Motor neuron (in vitro differentiated cells): Measurements from ENCODE around the gene RIPK3. TPM values are rescaled to one million over a fixed set of nuclear protein-coding genes. Genes with fewer than 3 reads are reported as not detected.
"Not testable (repeated sequence)": the region's sequence is repeated elsewhere in the genome, so short reads cannot be mapped to it uniquely, and the experiment has no call there.

Experiments used
- ATAC-seq, 8 experiments: fragments of 200-7000 bp; cut with Tn5 transposase; replicated peaks in 6 of 8; 2 replicates each; pipeline ENCODE4 v1.8.0; 2021; ENCODE audit warnings: mild to moderate bottlenecking in 8 of 8, moderate library complexity in 8 of 8
- H3K27ac ChIP-seq, 2 donors: fragments of 250-450 bp; sonication (Bioruptor Pico); 2 replicates each; pipeline ENCODE4 v1.9.0; 2021; ENCODE audit warnings: antibody characterized with exemption in 2 of 2, mild to moderate bottlenecking in 2 of 2, moderate library complexity in 1 of 2
- H3K4me1 ChIP-seq, 2 donors: fragments of 250-450 bp; sonication (Bioruptor Pico); replicated peaks in 1 of 2; 2 replicates each; pipeline ENCODE4 v1.6.1; 2021; ENCODE audit warnings: antibody characterized with exemption in 2 of 2, mild to moderate bottlenecking in 2 of 2, moderate library complexity in 1 of 2
- H3K4me3 ChIP-seq, 5 donors: fragments of 250-450 bp; sonication (Bioruptor Pico); 2 replicates each; pipeline ENCODE4 v1.9.0; 2021; ENCODE audit warnings: antibody characterized with exemption in 5 of 5, mild to moderate bottlenecking in 5 of 5, moderate library complexity in 4 of 5
- WGBS, 10 experiments: fragments of 450-650 bp; shearing (Covaris generic); methylation state at CpG; one replicate each; pipeline ENCODE4 v1.0.0; 2022; 5-methylcytosine and 5-hydroxymethylcytosine counted together
- in situ Hi-C, 9 experiments: fragments of 400-800 bp; cut with MboI; loops; one replicate each; pipeline ENCODE4 v1.15.0; 2021; ENCODE audit warnings: low sequenced_read_pairs in 9 of 9, low pct_unique_long_range_greater_than_20kb in 2 of 9; ENCODE audit not compliant: unreplicated experiment in 9 of 9
- total RNA-seq, 8 experiments: library from RNA; unstranded; fragments of 300-600 nt; gene quantifications; 2 replicates each; pipeline versions ENCODE4 v1.2.3 to v1.2.4, GENCODE V29; 2022

RIPK3 gene
- 1 to 10 TPM in 3 of 8 experiments, under 1 TPM in 2, not detected in 3; 0.29 to 7.9 (median 1.3) TPM for total RNA-seq

DNA sequence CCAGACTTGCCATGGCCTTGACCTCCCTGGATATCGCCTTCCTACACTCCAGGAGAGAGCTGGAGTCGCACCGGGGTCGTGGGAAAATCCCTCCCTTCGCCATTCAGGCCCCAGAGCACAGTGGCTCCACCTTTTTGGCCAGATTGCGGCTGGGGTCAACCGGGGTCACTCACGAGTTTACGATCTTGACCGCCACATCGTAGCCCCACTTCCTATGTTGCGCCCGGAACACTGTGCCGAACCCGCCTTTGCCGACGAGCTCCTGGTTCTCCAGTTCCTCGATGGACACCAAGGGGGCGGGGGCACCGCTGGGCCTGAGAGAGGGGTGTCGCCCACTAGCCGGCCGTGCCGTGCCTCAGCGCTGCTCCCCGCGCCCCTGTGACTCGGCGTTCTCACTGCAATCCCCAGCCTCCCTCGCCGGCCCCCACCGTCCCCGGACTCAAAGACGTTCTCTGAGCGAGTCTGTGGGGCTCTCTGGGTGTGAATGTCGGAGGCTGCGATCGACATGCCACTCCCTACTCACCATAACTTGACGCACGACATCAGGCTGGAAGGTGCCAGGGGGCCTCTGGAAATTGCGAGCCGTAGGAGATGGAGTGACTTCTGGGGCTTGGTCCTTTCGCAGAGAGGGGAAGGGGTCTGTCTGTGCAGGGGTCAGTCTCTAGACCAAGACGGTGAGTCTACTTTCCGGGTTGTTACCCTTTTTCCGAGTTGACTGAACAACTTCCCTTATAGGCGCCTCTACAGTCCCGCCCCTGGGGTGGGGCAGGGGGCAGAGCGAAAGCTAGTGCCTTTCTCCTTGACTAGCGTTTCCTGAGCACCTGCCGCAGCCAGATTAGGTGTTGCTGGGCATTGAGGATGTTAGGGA is at the start of gene RIPK3:
TSS of gene RIPK3 (minus strand) at position 708 of the 868 bp plus-strand sequence. CDS start at position 543, 165 bp downstream.
- peak in 5 of 8 experiments; percentile 13 to 84 (median 49) for ATAC-seq
- in situ Hi-C loops = loop anchor here in 8 of 9 experiments (10.0 to 25.0 kb wide), 2 partner anchors 95 to 98 kb away; partner anchors contain the start of genes CBLN3 (in 4 of the 8), KHNYN (in 4 of the 8) and SDR39U1 (in 4 of the 8)
- 0 to 53% (median 10%) methylated on average over 1 to 13 of the region's 51 CpGs; no CpG with 5 or more reads in 4 of the 10 experiments for WGBS, 10 experiments
- Histone ChIP-seq H3K27ac (no peak within 1 kb of the TSS), H3K4me1 (peaks cover 0 to 9% of the 10 kb centered on the region in 2 donors), H3K4me3 (no peak within 1 kb of the TSS)

DNA sequence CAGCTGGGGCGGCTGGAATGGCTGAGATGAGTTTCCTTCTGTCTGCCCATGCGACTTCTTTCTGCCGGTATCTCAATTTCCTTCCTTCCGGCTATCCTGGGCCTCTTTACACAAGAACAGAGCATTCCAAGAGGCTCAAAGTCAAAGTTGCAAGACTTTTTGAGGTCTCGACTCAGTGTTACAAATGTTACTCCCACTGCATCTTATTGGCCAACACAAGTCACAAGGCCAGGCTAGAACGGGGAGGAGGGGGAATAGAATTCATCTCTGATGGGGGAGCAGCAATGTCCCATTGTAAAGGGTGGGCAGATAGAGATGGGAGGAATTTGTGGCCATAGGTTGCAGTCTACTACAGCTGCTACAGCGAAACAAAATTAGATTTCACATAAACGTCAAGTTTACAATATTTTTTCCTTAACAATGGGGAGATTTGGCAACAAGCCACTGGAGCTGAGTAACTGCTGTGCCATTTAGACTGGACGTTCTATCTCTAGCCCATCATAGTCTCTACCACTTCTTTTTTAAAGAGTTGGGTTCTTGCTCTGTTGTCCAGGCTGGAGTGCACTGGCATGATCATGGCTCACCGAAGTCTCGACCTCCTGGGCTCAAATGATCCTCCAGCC is 49.5 kb upstream of the RIPK3 start:
- WGBS, 10 experiments = 65 to 92% (median 69%) methylated on average over 2 to 9 of the region's 11 CpGs; no CpG with 5 or more reads in 1 of the 10 experiments
- no peak for ATAC-seq
- Histone ChIP-seq H3K4me1 (no peaks in the 10 kb centered on the region), H3K4me3 (no peak overlapping the region), H3K27ac (no peak overlapping the region)
- in situ Hi-C loops = no loop called here

DNA sequence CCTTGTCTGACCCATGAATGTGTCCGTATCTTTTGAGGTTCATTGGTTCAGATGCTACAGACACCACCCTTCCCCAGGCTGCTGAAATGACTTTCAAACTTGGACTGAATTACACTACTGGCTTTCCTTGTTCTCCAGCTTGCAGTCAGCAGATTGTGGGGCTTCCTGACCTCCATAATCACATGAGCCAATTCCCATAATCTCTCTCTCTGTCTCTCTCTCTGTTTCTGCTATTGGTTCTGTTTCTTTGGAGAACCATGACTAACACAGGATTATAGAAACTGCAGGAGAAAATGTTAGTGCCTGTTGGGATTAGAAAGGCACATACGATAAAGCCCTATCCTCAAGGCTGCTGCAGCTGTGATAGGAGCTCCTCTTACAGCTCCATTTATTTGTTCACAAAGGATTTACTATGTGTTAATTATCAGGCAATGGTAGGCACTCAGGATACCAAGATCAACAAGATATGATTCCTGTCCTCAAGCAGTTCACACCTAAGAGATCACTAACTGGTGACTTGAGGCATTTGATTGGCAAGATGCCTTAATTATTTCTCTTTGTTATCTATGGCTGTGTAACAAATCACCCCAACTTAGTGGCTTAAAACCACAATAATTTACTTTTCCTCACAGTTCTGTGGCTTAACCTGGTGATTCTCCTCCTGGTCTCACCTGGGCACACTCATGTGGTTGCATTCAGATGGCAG is 48.8 kb upstream of the RIPK3 start:
- Histone ChIP-seq H3K4me1 (no peaks in the 10 kb centered on the region), H3K4me3 (no peak overlapping the region), H3K27ac (no peak overlapping the region)
- WGBS, 10 experiments = 20 to 83% (median 56%) methylated on average over 1 to 2 of the region's 2 CpGs; no CpG with 5 or more reads in 3 of the 10 experiments
- peak in 1 of 8 experiments; percentile 47 for ATAC-seq
- in situ Hi-C loops = no loop called here

DNA sequence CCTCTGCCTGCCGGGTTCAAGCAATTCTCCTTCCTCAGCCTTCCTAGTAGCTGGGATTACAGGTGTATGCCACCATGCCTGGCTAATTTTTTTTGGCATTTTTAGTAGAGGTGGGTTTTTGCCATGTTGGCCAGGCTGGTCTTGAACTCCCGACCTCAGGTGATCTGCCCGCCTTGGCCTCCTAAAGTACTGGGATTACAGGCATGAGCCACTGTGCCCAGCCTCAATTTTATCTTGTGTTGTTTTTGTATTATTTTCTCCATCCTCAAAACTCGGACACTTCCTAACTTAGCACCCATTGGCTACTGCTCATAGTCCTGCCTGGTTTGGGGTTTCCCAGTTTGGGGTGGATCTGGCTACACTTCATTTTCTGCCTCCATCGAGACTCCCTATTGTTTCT is 47.8 kb upstream of the RIPK3 start:
- H3K4me3 ChIP-seq, in situ Hi-C loops, H3K27ac ChIP-seq: not testable (repeated sequence)

DNA sequence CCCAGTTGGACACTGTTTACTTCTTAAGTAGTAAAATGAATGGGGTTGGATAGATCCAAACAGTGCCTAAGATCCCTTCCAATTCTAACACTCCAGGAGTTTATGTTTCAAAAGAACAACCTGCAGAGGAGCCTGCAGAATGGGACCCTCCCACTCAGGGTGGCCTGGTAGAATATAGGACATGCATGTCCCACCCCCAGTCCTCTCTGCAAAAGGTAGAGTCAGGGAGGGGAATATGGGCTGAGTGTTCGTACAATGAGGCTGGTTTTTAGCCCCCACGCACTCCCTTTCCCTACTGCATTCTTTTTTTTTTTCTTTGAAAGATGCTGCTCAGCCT is 47.2 kb upstream of the RIPK3 start:
- no peak overlapping the region for H3K27ac ChIP-seq
- H3K4me3 ChIP-seq = no peak overlapping the region
- H3K4me1 ChIP-seq = no peaks in the 10 kb centered on the region
- 80 to 100% (median 91%) methylated on average over 1 to 2 of the region's 2 CpGs; no CpG with 5 or more reads in 6 of the 10 experiments for WGBS, 10 experiments
- ATAC-seq = no peak
- in situ Hi-C loops = no loop called here

More for the DNA sequence above, 47.8 kb upstream of the RIPK3 start:
- H3K4me1 ChIP-seq, ATAC-seq: not testable (repeated sequence)
- WGBS, 10 experiments = 58 to 100% (median 80%) methylated on average over 1 to 5 of the region's 5 CpGs

DNA sequence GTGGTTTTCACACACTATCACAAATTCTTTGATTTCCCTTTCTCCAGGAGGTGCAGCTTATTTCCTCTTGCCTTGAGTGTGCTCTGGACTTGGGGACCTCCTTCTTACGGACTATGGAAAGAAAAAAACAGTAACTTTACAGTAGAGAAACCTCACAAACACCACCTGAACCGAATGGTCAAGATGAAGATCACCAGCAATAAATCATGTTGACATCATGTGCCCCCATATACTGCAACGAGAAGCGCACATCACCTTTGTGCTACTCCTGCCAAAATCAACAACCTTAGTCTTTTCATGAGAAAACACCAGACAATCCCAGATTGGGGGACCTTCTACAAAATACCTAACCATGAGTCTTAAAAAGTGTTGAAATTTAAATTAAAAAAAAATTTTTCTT is 45.7 kb upstream of the RIPK3 start:
- 40 to 100% (median 68%) methylated on average over 1 to 4 of the region's 4 CpGs for WGBS, 10 experiments
- in situ Hi-C loops = no loop called here
- H3K4me3 ChIP-seq = no peak overlapping the region
- H3K27ac ChIP-seq = no peak overlapping the region
- ATAC-seq = no peak
- no peaks in the 10 kb centered on the region for H3K4me1 ChIP-seq

DNA sequence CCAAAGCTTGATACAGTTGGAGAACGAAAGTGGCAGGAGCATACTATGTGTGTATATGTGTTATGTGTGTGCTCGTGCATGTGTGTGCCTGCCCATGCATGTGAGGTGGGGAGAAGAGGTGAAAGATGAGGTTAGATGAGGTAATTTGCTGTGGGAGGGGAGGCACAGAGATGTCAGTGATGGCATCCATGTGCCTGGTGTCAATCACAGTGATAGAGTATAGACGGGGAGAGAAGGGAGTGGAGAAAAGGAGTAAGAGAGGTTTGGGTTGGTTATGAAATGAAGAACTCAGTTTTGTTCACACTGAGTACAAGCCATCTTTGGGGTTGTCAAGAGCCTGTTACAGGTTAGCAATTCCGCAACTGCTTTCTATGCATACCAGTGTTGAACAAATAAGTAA is 44.4 kb upstream of the RIPK3 start:
- in situ Hi-C loops = no loop called here
- 66 to 92% (median 85%) methylated on average over 1 to 4 of the region's 4 CpGs; no CpG with 5 or more reads in 2 of the 10 experiments for WGBS, 10 experiments
- H3K4me3 ChIP-seq = no peak overlapping the region
- no peaks in the 10 kb centered on the region for H3K4me1 ChIP-seq
- no peak for ATAC-seq
- no peak overlapping the region for H3K27ac ChIP-seq

DNA sequence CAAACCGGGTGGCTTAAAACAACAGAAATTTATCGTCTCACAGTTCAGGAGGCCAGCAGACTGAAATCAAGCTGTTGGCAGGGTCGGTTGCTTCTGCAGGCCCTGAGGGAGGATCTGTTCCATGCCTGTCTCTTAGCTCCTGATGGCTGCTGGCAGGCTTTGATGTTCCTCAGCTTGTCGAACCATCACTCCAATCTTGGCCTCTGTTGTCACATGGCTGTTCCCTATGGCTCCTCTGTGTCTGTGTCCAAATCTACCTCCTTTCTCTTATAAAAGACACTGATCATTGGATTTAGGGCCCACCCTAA is 42.2 kb upstream of the RIPK3 start:
- ATAC-seq = peak in 1 of 8 experiments; percentile 2
- WGBS, 10 experiments = 10 to 96% (median 66%) methylated on average over 1 to 4 of the region's 4 CpGs; no CpG with 5 or more reads in 3 of the 10 experiments
- Histone ChIP-seq H3K4me3 (no peak overlapping the region), H3K4me1 (no peaks in the 10 kb centered on the region), H3K27ac (no peak overlapping the region)
- in situ Hi-C loops = no loop called here

DNA sequence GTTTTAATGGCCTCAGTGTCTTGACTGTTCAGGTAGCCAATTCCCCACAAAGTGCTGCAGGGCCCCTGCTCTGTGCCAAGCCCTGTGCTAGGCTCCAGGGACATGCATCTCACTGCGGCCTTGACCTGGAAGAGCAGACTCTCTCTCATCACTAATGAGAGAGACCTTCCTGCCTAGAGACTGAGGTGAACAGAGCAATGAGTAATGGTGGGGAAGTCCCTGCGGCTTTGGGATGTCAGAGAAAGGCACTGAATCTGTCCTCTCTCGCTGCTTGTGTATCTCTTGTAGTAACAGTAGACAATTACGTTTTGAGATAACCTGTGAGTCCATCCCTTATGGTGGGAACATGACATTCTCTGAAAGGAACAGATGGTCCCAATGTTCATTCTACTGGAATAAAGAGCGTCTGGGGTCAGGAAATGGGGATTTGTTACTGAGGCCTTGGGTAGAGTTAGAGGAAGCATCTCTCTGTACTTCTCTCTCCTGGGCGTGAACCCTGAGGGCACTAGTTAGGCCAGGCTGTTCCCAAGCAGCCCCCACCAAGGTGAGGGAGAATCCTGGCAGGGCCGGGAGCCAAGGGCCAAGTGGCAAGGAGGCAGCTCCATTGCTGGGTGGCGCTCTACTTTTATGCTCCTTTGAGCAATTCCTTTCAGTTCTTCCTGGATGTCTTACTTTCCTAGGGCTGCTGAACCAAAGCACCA is 41.7 kb upstream of the RIPK3 start:
- peak in 3 of 8 experiments; percentile 5 to 42 (median 31) for ATAC-seq
- WGBS, 10 experiments = 63 to 100% (median 81%) methylated on average over 1 to 7 of the region's 8 CpGs; no CpG with 5 or more reads in 3 of the 10 experiments
- in situ Hi-C loops = no loop called here
- Histone ChIP-seq H3K4me3 (no peak overlapping the region), H3K27ac (no peak overlapping the region), H3K4me1 (no peaks in the 10 kb centered on the region)

DNA sequence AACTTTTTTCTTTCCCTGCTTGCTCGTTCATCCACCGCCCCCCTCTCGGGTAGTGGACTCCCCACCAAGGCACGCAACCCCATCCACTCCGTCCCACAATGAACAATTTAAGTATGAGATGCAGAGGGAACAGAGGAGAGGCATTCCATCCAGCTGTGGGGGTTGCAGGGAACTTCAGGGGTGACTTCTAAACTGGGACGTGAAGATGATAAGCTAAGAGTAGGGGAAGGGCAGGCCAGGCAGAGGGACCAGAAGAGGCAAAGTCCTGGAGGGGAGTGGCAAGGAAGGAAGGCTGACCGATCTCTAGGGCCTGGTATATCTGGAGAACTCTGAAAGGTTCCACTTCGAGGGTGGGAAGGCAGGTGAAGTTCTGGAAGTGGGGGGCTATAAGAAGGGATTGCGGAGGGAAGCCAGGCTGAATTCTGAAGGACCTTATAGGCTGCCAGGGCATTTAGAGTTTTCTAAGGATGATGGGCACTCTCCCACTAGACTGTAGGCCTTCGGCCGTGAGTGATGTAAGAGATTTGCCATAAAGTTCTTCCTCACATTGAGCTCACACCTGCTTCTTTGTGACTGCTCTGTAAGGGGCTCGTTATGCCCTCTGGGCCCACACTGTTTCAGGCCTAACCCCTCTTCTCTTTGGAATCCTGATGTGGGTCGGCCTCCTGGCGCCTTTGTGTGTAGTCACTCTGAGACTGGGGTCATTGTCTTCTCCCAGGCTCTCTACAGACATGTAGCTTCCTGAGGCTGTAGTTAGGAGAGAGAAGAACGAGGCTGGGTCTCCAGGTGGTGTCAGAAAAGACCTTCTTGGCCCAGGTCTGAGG is 40.3 kb upstream of the RIPK3 start:
- in situ Hi-C loops = no loop called here
- WGBS, 10 experiments = 36 to 100% (median 73%) methylated on average over 1 to 7 of the region's 15 CpGs
- Histone ChIP-seq H3K4me1 (no peaks in the 10 kb centered on the region), H3K27ac (no peak overlapping the region), H3K4me3 (no peak overlapping the region)
- no peak for ATAC-seq

DNA sequence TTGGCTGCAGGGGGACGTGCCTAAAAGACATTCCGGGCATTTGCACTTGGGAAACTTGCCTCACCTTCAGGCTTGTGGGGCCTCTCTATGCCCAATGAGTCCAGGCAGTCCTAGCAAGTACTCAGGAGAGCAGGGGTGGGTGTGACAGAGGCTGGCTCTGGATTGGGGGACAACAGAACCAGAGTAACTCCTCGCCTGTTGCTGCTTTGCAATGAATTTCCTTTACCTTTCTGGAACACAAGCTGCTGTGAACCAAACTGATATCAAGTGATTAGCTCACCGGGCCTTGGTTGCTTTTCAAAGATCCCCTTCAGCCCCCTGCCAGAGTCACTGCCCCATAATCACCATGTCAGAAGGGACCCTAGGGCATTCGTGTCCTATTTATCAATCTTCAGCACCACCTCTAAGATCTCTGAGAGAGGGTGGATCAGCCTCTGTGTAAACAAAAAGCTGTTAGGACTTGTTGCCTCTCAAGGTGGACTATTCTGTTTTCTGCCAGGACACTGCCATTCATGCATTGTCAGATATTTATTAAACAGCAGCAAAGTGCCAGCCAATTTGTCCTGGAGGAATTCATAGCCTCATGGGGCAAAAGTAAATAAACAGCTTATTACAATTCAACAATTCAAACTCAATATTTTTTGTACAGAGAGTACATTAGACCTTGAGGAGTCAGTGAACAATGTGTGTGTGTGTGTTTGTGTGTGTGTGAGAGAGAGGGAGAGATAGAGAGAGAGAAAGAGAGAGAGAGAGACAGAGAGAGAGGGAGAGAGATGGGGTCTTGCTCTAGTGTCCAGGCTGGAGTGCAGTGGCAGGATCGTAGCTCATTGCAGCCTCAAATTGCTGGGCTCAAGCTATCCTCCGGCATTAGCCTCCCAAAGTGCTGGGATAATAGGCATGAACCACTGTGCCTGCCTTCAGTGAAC is 39.5 kb upstream of the RIPK3 start:
- 57 to 100% (median 75%) methylated on average over 1 to 5 of the region's 7 CpGs; no CpG with 5 or more reads in 1 of the 10 experiments for WGBS, 10 experiments
- Histone ChIP-seq H3K27ac (no peak overlapping the region), H3K4me3 (no peak overlapping the region), H3K4me1 (no peaks in the 10 kb centered on the region)
- no peak for ATAC-seq
- in situ Hi-C loops = no loop called here
